K562 (cell line): ENCODE results near the gene NUP62. TPM values are rescaled to one million over a fixed set of nuclear protein-coding genes. Genes with fewer than 3 reads are reported as not detected.

ENCODE experiments used
- ARID1B ChIP-seq: fragments of 450-650 bp; IDR thresholded peaks from 2 replicates; pipeline ENCODE4 v1.6.1; 2016; ENCODE audit warnings: antibody characterized with exemption, mild to moderate bottlenecking, inconsistent platforms
- CAMTA2 ChIP-seq: fragments of 250-450 bp; sonication (Bioruptor Pico); conservative IDR thresholded peaks from 2 replicates; pipeline ENCODE4 v1.5.1; 2022
- ELF4 ChIP-seq: fragments of 450-650 bp; formaldehyde crosslinking; IDR thresholded peaks from 2 replicates; pipeline ENCODE4 v1.4.0; 2022; ENCODE audit warnings: missing genetic modification characterization
- FIP1L1 ChIP-seq: fragments of 200-400 bp; formaldehyde crosslinking; IDR thresholded peaks from 2 replicates; pipeline ENCODE4 v1.6.1; 2018; ENCODE audit warnings: mild to moderate bottlenecking, low read depth, low read length; ENCODE audit not compliant: poor library complexity, severe bottlenecking
- GATAD2B ChIP-seq: fragments of 450-650 bp; IDR thresholded peaks from 2 replicates; pipeline ENCODE4 v1.6.1; 2017; ENCODE audit warnings: mild to moderate bottlenecking, borderline replicate concordance
- MYC ChIP-seq, 2 experiments: fragments of 250-450 bp in 1 of 2; sonication (Bioruptor Pico) in 1 of 2; IDR thresholded peaks; 2 replicates each; pipeline versions ENCODE4 v1.5.1 to v1.6.1; 2012 to 2021; ENCODE audit warnings: low read depth in 2 of 2, borderline replicate concordance in 1 of 2, improper control_type of control experiment in 1 of 2, low read length in 1 of 2, mild to moderate bottlenecking in 1 of 2, moderate library complexity in 1 of 2
- NFIX ChIP-seq: fragments of 250-450 bp; sonication (Bioruptor Pico); IDR thresholded peaks from 2 replicates; pipeline ENCODE4 v1.4.0; 2020; ENCODE audit warnings: low read depth, mild to moderate bottlenecking, moderate library complexity
- POLR2AphosphoS5 ChIP-seq: IDR thresholded peaks from 2 replicates; pipeline ENCODE4 v1.6.1; 2011; ENCODE audit warnings: mild to moderate bottlenecking, low read depth, low read length, moderate library complexity; ENCODE audit not compliant: control insufficient read depth, insufficient read depth
- RAD21 ChIP-seq, 2 experiments: fragments of 250-450 bp in 1 of 2; fragments of 450-650 bp in 1 of 2; sonication (Bioruptor Pico) in 1 of 2; formaldehyde crosslinking in 1 of 2; IDR thresholded peaks in 1 of 2; conservative IDR thresholded peaks in 1 of 2; 2 replicates each; pipeline versions ENCODE4 v1.4.0 to v1.8.0; 2020 to 2022; ENCODE audit warnings: mild to moderate bottlenecking in 2 of 2, moderate library complexity in 1 of 2
- SRF ChIP-seq, 2 experiments: fragments of 250-450, 450-650 bp in 1 of 2; sonication (Bioruptor Pico) in 1 of 2; sonication (generic) in 1 of 2; formaldehyde crosslinking; IDR thresholded peaks; 2 replicates each; pipeline versions ENCODE4 v1.5.0 to v1.5.1; 2020 to 2022; ENCODE audit warnings: mild to moderate bottlenecking in 1 of 2, missing genetic modification reagents in 1 of 2
- ZKSCAN8 ChIP-seq: fragments of 200-800 bp; sonication (Bioruptor generic); IDR thresholded peaks from 2 replicates; pipeline ENCODE4 v1.6.1; 2016; ENCODE audit warnings: missing genetic modification characterization, missing compliant biosample characterization
- ZNF551 ChIP-seq: fragments of 250-450 bp; sonication (Bioruptor Pico); IDR thresholded peaks from 2 replicates; pipeline ENCODE4 v1.5.0; 2021; ENCODE audit warnings: mild to moderate bottlenecking, moderate library complexity
- ZNF76 ChIP-seq: fragments of 250-450 bp; sonication (Bioruptor Pico); IDR thresholded peaks from 2 replicates; pipeline ENCODE4 v1.4.0; 2020; ENCODE audit warnings: mild to moderate bottlenecking, moderate library complexity, borderline replicate concordance
- polyA plus RNA-seq, 8 experiments: library from polyadenylated mRNA; depleted of rRNA in 4 of 8; stranded (reverse) in 5 of 8; unstranded in 3 of 8; fragments of >200 nt; fragmentation: Nextera tagmentation in 2 of 8; fragmentation: Illumina TruSeq in 1 of 8; extraction: Ambion mirVana in 2 of 8; extraction: Trizol in 1 of 8; gene quantifications; 2 replicates each; pipeline versions ENCODE4 v1.2.1 to v1.2.3, GENCODE V29; 2011 to 2014; ENCODE audit warnings: inconsistent platforms in 1 of 8, missing spikeins in 1 of 8
- total RNA-seq, 7 experiments: library from RNA; depleted of rRNA in 6 of 7; stranded (reverse); fragments of >200 nt in 6 of 7; fragmentation: Illumina TruSeq in 2 of 7; extraction: Trizol in 2 of 7; gene quantifications; 2 replicates each; pipeline versions ENCODE4 v1.2.1 to v1.2.3, GENCODE V29; 2011 to 2021; ENCODE audit warnings: low replicate concordance in 1 of 7
- TF ChIP-seq, protein P1 (sequence below): fragments of 250-450 bp; sonication (Bioruptor Pico); IDR thresholded peaks from 2 replicates; pipeline ENCODE4 v1.4.0; 2020
- TF ChIP-seq, protein P2 (sequence below): fragments of 250-450 bp; sonication (Bioruptor Pico); IDR thresholded peaks from 2 replicates; pipeline ENCODE4 v1.5.0; 2021
- TF ChIP-seq, protein P3 (sequence below): fragments of 450-650 bp; formaldehyde crosslinking; IDR thresholded peaks from 2 replicates; pipeline ENCODE4 v1.4.0; 2020; ENCODE audit warnings: mild to moderate bottlenecking, moderate library complexity

NUP62 gene
- total and polyA plus RNA-seq, 9 of the 15 experiments (the other 6 are each of a cell fraction or from before 2014, with no cell fraction given), result 16.9 to 109 (median 66.0) TPM

DNA sequence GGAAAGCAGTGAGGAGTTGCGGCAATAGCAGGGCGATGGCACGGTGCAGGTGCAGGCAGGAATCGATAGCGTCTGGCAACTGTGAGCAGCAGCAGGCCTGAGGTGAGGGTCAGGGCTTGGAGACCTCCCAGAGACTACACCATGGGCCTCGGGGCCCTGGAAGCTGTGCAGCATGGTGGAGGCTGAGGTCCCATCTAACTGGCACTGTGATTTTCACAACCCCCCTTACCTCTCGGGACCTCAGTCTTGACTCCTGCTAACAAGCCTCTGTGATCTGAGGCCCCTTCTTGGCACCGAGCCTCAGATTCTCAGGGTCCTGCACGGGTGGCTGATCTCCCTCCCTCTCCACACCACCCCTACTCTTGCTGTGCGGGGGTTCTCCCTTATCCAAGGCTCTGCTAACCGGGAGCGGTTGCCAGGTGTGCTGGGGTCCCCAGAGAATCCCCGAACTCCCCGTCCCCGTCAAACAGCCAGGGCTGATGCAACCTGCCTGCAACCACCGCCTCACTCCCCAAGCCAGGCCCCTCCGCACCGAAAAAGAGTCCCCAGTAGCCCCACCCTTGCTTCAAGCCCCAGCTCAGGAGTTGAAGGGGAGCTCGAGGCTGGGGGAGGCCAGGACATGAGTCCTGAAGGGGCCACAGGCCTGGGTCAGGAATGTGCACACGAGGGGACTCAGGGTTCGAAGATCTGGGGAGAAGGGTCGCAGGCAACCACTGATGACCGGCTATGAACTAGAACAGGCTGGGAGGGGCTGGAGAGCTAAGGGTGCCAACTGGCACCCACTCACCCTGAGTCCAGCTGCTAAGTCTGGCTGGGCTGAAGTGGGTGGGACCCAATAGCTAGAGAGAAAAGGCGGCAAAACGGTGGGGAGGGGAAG, 5.1 kb downstream of the NUP62 start (continued):
- TF ChIP-seq, protein P1, sequence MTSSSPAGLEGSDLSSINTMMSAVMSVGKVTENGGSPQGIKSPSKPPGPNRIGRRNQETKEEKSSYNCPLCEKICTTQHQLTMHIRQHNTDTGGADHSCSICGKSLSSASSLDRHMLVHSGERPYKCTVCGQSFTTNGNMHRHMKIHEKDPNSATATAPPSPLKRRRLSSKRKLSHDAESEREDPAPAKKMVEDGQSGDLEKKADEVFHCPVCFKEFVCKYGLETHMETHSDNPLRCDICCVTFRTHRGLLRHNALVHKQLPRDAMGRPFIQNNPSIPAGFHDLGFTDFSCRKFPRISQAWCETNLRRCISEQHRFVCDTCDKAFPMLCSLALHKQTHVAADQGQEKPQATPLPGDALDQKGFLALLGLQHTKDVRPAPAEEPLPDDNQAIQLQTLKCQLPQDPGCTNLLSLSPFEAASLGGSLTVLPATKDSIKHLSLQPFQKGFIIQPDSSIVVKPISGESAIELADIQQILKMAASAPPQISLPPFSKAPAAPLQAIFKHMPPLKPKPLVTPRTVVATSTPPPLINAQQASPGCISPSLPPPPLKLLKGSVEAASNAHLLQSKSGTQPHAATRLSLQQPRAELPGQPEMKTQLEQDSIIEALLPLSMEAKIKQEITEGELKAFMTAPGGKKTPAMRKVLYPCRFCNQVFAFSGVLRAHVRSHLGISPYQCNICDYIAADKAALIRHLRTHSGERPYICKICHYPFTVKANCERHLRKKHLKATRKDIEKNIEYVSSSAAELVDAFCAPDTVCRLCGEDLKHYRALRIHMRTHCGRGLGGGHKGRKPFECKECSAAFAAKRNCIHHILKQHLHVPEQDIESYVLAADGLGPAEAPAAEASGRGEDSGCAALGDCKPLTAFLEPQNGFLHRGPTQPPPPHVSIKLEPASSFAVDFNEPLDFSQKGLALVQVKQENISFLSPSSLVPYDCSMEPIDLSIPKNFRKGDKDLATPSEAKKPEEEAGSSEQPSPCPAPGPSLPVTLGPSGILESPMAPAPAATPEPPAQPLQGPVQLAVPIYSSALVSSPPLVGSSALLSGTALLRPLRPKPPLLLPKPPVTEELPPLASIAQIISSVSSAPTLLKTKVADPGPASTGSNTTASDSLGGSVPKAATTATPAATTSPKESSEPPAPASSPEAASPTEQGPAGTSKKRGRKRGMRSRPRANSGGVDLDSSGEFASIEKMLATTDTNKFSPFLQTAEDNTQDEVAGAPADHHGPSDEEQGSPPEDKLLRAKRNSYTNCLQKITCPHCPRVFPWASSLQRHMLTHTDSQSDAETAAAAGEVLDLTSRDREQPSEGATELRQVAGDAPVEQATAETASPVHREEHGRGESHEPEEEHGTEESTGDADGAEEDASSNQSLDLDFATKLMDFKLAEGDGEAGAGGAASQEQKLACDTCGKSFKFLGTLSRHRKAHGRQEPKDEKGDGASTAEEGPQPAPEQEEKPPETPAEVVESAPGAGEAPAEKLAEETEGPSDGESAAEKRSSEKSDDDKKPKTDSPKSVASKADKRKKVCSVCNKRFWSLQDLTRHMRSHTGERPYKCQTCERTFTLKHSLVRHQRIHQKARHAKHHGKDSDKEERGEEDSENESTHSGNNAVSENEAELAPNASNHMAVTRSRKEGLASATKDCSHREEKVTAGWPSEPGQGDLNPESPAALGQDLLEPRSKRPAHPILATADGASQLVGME (CRISPR knock-in tag), result 0 out of 2 replicates have a peak, but pooled peaks have one; percentile 37
- TF ChIP-seq ELF4, result no peak
- TF ChIP-seq CAMTA2 (CRISPR knock-in tag), result no peak
- TF ChIP-seq GATAD2B, result no peak
- TF ChIP-seq ARID1B, result peak; percentile 60; the same call in 1 of the 2 replicates
- TF ChIP-seq, protein P2, sequence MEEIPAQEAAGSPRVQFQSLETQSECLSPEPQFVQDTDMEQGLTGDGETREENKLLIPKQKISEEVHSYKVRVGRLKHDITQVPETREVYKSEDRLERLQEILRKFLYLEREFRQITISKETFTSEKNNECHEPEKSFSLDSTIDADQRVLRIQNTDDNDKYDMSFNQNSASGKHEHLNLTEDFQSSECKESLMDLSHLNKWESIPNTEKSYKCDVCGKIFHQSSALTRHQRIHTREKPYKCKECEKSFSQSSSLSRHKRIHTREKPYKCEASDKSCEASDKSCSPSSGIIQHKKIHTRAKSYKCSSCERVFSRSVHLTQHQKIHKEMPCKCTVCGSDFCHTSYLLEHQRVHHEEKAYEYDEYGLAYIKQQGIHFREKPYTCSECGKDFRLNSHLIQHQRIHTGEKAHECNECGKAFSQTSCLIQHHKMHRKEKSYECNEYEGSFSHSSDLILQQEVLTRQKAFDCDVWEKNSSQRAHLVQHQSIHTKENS (CRISPR knock-in tag), result no peak
- peak; percentile 89 for TF ChIP-seq MYC (IDR thresholded peaks at IDR 0.05; ENCODE audit: low read depth, low read length)
- 0 out of 2 replicates have a peak, but pooled peaks have one; percentile 38 for TF ChIP-seq MYC (CRISPR knock-in tag; IDR thresholded peaks at IDR 0.05; ENCODE audit: borderline replicate concordance, low read depth)
- TF ChIP-seq RAD21 (CRISPR knock-in tag; conservative IDR thresholded peaks at IDR 0.05 in 1 of 2, IDR thresholded peaks at IDR 0.05 in 1 of 2), result peak; percentile 15 to 35; a peak in 1 of 4 replicates
- no peak; the same call in 1 of the 2 replicates for TF ChIP-seq NFIX (CRISPR knock-in tag)
- TF ChIP-seq POLR2AphosphoS5, result no peak
- no peak; a peak in 2 of 4 replicates for TF ChIP-seq SRF (CRISPR knock-in tag; IDR thresholded peaks at IDR 0.05)
- 0 out of 2 replicates have a peak, but pooled peaks have one; percentile 15 for TF ChIP-seq ZKSCAN8 (CRISPR knock-in tag)
- TF ChIP-seq ZNF551 (CRISPR knock-in tag), result no peak
- 0 out of 2 replicates have a peak, but pooled peaks have one; percentile 2 for TF ChIP-seq ZNF76 (CRISPR knock-in tag)
- TF ChIP-seq FIP1L1, result no peak
- TF ChIP-seq, protein P3, sequence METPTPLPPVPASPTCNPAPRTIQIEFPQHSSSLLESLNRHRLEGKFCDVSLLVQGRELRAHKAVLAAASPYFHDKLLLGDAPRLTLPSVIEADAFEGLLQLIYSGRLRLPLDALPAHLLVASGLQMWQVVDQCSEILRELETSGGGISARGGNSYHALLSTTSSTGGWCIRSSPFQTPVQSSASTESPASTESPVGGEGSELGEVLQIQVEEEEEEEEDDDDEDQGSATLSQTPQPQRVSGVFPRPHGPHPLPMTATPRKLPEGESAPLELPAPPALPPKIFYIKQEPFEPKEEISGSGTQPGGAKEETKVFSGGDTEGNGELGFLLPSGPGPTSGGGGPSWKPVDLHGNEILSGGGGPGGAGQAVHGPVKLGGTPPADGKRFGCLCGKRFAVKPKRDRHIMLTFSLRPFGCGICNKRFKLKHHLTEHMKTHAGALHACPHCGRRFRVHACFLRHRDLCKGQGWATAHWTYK, result peak; percentile 68; the same call in 1 of the 2 replicates
